UCSD-AML1 (cell line): ENCODE measurements around the gene PARD6G.

Experiments
- DNase-seq: peaks from one replicate; lab custom pipeline; 2025; ENCODE audit not compliant: unreplicated experiment; lab: John Stamatoyannopoulos, UW

The PARD6G gene

DNA sequence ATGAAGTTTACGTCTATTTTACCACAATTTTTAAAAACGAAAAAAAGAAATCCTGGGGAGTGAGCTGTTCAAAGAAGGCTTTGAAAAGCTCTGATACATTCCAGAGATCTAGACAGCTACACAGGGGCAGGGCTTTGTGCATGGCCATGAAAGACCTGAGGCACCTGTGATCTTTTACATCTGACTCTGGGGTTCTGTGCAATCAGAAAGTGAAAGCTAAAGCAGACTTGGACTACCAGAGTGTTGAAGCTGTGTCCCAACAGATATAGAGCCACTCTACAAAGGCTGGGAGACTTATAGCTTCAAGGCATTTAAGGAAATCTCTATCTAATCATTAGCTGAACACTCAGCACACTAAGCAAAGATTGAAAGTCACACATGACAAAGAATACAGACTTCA lies 34.1 kb downstream of the PARD6G start:
- no peak for DNase-seq

DNA sequence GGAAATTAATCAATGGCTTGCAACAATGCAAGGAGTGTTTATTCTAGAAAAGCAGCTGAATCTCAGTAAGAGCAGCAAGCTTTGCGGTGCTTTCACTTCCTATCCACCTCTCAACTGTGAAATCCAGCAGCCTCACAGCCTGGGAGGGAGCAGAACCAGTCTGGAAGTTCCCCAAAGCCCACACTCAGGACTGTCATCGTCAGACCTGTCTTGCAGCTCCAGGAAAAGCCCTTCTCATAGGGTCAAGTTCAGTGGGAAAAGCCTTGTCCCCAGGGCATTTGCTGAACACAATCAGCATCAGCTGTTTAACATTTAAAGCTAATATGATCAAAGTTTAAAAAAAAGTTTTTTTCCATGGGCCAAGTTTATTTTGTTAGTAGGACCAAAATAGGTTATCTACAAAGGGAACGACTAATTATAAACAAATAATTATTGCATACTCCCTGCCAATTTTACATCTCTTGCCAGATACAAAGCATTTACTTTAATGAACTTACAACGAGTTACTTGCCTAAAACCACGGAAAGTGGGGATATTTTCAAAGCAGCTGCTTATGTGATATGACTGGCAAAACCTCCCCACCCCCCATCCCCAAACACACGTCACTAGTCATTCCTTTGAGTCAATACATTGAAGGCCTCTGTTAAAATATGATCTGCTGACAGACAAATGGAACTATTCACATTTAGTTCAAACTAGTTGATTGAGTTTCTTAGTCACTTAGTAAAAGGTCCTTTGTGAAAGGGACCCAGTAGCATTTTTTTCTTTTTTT lies 36.8 kb downstream of the PARD6G start:
- no peak for DNase-seq

DNA sequence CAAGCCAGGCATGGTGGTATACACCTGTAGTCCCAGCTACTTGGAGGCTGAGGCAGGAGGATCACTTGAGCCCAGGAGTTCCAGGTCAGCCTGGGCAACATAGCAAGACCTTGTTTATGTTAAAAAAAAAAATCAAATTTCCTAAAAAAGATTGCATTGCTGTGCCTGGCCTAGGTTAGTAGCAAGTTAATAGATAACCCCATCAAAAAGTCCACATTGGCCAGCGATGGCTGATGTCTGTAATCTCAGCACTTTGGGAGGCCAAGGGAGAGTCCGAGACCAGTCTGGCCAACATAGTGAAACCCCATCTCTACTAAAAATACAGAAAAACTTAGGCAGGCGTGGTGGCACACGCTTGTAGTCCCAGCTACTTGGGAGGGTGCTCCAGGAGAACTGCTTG lies 38.7 kb downstream of the PARD6G start:
- DNase-seq, result no peak

DNA sequence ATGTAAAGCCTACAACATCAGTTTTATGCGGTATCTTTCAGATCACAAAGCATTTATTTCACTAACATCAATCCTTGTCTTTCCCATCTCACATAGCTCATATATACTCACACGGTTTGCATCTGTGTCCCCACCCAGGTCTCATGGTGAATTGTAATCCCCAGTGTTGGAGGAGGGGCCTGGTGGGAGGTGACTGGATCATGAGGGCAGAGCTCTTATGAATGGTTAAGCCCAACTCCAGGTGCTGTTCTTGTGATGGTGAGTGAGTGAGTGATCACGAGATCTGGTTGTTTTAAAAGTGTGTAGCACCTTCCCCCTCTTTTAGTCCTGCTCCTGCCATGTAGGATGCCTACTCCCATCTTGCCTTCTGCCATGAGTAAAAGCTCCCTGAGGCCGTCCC lies 42.0 kb downstream of the PARD6G start:
- no peak for DNase-seq

DNA sequence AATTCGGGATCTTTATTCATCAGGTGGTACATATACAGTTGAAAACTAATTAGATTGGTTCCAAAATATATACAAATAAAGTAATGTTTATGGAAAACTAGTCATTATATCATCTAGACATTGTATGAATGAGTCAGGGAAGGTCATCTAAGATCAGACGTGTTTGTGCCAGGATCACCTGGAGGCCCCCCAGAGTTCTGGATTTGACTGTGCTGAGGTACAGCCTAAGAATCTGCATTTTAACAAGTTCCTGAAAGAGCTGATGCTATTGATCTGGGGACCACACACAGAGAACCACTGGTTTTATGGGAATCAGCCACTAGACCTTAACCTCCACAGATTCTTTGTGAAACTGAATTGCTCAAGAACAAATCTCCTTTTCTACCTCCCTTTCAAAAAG lies 43.2 kb downstream of the PARD6G start:
- no peak for DNase-seq

DNA sequence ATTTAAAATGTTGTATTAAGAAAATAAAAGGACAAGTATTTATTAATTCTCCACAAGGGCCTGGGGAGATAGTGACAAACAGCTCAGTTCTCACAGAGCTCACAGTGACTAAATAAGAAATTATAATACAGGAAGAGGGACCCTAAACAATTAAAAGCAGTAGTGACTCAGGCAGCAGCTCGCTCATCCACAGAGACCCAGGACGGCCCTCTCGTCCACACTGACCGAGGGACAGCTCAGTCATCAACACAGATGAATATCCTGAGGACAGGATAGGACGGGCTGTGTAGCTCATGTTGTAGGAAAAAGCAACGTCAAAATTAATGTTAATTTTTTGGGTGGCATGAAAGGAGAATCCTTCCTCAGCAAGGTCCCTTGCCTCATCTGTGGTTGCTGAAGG lies 44.1 kb downstream of the PARD6G start:
- no peak for DNase-seq

DNA sequence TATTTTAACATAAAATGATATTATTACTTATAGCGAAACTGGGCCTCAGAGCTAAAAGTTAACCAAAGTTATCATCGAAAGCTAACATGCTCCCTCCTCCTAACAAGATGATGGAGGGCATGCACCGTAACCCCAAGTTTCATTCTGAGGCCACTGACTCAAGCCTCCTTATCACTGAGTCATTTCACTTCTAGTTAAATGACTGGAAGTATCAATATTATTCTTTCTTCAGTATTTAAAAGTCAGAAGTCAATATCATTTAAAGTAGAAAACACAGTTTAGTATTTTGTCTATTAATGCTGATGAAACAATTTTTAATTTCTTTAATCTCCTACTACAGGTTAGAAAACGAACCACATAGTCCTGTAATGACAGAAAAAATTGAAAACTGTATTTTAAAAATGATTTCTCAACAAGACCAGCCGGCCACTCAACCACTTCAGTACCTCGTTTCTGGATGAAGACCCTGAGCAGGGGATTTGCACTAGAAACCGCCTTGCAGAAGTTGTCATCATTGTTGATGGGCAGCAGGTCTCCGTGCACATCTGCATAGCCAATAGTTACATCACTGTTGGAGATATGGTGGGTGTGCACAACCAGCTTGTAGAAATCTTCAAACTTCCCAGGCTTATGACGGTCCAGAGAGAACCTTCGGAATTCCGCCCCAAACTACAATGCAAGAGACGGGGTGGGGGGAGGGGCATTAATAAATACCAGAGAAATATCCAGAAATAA lies 44.9 kb downstream of the PARD6G start:
- DNase-seq, result no peak

DNA sequence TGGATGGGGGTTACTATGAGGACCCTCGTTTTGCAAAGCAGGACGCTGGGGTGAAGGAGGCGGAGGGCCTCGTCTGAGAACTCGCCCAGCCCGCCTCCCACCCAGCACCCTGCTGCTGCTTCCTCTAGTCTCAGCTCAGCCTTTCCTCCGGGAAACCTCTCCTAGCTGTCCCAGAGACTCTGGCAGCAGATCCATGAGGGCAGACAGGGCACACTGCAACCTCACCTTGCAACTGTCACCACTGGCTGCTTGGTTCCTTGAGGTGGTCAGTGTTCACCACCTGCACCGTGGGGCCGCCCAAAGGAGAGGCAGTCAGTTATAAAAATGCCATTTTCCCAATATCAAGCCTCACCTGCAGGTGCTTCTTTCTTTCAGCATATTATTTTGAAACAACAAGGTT lies 45.6 kb downstream of the PARD6G start:
- no peak for DNase-seq

DNA sequence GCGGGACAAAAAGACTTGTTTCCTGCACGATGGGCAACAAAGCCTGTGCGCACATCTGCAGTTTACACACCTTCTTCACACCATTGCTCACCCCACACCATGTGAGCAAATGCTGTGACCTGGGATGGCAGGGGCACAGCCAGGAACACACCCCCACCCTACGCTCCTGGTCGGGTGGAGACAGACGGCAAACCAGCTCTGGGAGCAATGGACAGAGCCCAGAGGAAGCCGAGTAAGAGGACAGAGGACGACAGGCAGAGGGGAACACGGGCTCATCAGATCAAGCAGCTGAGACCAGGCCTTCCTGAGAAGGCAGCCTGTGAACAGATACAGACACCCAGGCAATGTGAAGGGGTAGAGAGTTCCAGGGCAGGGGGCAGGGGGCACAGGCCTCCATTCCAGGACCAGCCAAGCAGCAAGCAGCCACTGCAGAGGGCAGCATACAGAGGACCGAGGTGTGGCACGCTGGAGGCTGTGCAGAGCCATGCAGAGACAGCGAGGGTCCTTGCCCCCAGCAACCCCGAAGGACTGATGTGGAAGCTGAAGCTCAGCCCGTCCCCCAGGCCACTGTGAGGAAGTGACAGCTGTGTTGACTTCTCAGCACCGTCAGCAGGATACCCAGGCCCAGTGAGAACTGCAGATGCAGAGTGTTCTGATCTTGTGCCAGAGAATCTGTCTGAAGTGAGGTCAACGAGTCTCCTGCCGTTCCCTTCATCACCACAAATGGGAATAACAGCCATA lies 46.2 kb downstream of the PARD6G start:
- no peak for DNase-seq

DNA sequence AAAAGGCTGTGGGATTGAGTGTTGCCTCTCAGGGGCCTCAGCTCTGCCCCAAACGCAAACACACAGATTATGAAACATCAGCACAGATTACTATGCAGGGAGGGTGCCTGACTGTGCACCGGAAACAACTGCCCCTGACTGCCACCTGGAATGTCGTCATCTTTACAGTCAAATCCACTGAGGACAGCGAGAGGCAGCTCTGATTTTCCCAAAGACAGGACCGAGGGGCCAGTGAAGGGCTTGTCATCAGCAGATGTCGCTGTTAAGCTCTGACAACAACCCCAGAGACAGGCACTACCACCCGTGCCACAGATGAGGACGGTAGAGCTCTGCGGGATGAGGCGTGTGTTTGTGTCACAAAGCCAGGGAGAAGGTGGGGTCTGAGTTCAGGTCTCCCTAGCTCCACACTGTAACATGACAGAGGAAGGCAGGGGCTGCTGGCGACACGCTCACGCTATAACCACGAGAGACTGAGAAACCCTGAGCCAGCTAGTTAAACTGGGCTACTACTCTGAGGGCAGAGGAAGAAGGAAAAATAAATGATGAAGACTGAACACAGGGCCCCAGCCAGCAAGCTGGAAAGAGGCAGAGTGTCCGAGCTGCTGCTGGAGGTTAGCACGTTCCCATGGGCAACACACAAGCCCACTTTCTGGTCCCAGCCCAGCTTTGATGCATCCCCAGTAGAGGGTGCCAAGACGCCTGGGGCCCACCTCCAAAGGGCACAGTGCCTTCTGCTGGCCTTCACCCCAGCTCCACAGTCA lies 47.0 kb downstream of the PARD6G start:
- no peak for DNase-seq

DNA sequence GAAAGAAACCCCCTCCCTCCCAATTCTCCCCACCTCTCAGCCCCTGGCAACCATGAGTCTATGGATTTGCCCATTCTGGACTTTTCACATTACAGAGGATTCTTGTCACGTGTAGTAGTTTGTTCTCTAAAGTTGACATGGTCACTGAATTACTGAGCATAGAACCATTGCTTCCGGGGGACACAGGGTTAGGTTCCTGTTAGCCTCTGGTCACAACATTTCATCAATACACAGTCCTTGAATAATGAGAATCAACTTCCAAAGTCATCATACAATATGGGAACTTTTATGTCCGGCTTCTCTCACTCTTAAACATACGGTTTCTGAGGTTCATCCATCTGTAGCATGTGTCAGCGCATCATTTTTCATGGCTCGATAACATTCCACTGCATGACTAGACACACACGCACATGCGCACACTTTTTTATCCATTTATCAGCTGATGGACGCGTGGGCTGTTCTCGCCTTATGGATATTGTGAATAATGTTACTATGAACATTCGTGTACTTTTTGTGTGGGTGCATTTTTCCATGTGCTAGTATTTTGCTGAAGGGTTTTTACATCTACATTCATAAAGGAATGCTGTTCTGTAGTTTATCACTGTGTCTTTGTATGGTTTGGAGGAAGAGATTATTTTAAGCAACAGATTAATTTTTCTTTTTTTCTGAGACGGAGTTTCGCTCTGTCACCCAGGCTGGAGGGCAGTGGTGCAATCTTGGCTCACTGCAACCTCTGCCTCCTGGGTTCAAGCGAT lies 48.1 kb downstream of the PARD6G start:
- no peak for DNase-seq

DNA sequence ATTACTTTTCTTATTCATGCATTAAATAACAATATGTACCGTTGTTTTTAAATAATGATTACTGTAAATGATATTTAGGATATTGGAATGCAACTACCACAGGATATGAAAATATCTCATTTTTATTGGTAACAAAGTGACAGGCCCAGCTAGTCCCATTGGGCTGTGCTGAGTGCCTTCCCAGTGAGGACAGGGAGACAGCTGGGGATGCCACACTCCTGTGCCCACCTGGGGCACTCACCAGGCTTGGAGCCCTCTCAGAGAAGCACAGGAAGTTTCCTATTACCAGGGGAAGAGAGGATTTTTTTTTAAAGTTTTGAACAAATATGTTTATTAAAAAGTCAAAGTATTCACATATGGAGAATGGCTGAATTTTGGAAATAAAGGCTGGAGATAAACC lies 48.9 kb downstream of the PARD6G start:
- DNase-seq, result no peak

DNA sequence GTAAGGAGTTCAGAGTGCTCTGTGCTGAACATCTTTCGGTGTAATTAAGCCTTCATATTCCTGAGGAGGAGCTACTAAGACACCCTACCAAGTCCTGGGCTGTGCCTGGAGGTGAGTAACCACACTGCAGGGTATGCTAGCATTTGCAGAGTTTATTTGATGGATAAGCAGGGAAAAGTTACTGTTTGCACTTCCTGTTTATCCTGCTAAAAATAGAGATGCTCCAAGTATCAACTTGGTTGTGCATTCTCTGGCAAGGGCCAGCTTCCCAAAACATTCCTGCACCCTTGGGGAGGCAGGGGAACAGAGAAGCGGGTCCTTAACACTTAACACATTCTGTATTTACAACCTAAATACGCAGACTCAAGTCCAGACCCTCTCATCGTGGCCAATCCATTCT lies 49.8 kb downstream of the PARD6G start:
- no peak for DNase-seq

DNA sequence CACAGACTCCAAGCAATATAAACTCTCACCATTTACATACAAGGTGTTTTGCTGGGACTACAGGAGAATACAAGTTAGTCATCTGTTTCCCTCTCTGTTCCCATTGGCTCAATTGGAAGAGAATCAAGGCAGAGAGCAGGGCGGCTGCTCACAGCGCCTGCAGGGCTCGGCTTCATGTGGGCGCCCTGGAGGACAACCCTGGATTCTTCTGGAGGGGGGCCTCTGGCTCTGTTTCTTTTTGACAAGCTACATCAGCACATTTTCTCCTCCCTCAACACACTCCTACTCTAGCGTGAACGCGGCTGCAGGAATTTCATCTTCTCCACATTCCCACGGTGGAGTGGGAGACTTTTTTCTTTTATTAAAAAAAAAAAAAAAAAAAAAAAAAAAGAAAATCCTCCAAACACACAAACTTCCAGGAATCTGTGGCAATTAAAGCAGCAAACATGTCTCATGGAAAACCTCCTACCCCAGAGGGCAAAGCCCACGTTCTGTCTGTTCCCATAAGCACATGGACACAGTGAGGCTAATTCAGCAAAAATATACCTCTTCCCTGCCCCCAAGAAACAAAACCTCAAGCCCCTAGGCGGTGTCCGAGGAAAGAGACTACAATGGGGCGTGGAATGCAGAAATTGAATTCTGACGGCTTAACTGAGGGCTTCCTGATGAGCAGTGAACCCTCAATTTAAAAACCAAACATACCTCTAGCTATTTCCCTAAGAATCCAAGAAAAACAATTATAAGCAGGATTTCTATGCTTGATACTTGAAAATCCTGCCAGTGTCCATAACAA lies 50.6 kb downstream of the PARD6G start:
- no peak for DNase-seq

DNA sequence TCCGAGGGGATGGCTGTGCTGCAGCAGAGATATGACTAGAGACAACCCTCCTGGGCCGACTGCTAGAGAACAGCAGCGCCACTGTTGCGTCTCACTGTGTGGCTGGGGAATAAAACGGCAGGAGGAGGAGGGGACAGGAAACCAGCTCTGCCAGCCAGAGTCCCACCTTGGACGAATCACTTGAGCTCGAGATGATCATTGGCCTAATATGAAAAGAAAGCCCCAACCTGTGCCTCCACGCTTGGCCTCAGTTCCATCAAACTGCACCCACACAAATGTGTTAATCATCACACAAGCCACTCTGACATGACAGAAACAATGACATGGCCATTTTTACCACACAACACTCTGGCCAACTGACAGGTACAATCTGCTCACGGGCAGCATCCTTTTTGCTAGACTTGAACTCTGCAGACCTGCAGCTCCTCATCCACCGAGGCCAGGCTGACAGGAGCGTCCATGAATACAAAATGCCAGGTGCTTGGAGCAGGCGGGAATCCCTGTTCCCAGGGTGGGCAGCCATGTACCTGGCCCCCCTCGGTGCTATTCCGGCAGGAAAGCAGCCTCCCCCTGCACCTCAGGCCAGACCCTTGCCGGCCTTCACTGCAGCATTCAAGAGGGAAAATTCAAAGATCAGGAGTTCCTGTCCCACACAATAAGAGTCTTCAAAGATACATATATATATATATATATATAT lies 52.3 kb downstream of the PARD6G start:
- DNase-seq, result no peak

DNA sequence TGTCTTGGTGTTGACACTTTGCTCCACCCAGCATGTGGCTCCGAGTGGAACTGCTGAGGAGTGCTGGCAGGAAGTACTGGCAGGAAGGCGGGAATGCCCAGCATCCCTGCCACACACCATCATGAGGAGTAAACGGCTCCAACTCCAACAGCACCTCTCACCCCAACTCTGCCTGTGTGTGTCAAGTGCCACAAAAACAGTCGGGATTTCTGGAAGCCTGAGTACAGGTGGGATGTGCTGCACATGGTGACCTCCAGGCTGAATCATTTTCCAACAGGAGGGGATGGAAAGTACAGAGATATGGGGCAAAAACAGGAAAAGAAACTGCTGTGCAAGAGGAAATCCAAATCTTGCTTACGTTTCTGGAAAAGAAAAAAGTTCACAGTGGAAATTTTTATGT lies 53.6 kb downstream of the PARD6G start:
- DNase-seq, result no peak

DNA sequence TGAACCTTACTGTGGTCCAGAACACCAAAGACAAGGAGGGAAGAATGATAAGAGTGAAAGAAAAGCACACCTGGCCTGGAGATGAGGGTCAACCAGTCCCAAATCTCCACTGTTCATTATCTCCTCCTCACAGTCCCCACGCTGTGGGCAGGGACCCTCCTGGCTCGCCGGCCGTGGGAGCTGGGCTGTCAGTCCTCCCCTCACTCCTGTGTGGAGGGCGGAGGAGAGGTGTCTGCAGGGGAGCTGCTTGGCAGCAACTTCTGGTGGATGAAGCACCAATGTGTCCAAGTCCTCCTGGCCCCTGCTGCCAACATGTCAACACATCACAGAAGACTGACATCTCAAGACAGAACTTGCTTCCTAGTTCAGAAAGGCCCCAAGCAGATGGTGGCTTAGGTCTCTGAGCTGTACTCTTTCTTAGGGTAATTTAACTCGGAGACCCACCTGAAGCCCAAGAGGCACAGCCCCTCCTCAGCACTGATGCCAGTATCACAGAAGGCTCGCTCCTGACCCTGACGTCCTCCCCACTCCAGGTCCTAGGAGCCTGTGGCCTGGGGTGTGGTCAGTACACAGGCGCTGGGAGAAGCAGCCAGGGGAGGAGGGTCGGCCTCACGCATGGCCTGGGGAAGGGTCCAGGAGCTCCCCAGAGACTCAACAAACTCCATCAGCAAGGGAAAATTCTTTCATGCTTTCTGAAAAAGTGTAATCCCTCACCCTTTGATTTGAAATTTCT lies 54.5 kb downstream of the PARD6G start:
- DNase-seq, result no peak

DNA sequence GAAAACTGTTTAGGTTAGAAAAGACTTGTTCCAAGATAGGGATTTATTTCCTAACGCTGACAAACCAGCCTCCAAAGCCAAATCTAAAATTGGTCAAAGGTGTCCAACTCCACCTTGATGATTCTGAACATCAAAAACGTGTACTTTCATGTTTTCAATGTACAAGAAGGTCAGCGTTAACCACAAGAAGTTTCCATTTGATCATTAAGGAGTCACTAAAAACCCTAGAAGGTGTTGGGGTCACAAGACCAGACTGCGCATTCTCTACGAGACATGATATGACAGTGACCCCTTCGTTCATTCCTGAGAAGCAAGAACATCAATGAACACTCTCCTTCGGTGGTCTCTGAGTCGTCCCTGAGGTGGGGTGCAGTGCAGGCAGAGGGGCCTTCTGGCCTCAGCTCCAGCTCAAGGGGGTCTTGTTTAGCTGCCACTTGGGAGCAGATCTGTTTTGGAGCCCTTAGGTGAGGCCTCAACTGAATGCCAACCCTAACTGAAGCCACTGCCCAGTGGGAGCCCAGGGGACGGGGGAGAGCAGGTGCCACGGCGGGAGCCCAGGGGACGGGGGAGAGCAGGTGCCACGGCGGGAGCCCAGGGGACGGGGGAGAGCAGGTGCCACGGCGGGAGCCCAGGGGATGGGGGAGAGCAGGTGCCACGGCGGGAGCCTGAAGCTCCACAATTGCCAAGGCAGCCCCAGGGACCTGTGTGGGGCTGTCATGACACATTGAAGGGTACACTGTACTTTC lies 55.2 kb downstream of the PARD6G start:
- no peak for DNase-seq
